ENCODE data around the gene STIM1.

The STIM1 gene

DNA sequence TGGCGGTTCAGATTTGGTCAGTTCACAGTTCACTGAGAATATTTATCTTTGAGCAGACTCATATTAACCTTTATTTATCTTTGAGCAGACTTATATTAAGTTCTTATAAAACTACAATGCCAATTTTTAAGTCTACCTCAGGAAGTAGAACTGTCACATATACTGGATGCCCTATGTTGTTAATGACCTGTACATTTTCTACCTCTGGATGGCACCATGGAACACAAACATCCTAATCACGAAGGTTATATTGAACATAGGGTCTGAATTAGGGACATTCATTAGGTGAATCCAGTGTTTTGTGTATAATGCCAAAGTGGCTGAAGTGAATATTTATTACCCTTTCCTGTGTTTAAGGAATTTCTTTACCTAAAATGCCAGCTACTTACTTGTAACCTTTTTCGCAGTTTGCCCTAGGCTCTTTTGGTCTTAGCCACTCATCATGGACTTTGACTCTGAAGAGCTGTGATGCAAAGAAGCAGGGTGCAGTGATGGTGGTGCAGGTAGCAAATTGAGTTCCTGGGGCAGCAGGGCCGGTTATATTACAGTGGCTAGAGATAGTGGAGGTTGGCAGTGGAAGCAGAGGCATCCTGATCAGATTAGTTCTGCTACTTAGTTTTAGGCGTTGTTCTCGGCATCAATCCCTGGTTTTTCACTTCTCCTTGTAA is 71.8 kb downstream of the STIM1 start:
- Histone ChIP-seq H3K36me3 (no peaks in the 10 kb centered on the region), H3K27ac (no peak overlapping the region), H3K9me3 (no peaks in the 10 kb centered on the region), H3K4me1 (peaks cover 0 to 39% (median 12%) of the 10 kb centered on the region in 4 donors), H3K4me3 (no peak overlapping the region), H3K27me3 (no peaks in the 10 kb centered on the region)
- intact Hi-C loops (cut with DNase I; ENCODE audit: low total_unique reads) = no loop called here
- no peak for DNase-seq
- TF ChIP-seq, protein P1, sequence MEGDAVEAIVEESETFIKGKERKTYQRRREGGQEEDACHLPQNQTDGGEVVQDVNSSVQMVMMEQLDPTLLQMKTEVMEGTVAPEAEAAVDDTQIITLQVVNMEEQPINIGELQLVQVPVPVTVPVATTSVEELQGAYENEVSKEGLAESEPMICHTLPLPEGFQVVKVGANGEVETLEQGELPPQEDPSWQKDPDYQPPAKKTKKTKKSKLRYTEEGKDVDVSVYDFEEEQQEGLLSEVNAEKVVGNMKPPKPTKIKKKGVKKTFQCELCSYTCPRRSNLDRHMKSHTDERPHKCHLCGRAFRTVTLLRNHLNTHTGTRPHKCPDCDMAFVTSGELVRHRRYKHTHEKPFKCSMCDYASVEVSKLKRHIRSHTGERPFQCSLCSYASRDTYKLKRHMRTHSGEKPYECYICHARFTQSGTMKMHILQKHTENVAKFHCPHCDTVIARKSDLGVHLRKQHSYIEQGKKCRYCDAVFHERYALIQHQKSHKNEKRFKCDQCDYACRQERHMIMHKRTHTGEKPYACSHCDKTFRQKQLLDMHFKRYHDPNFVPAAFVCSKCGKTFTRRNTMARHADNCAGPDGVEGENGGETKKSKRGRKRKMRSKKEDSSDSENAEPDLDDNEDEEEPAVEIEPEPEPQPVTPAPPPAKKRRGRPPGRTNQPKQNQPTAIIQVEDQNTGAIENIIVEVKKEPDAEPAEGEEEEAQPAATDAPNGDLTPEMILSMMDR (IDR thresholded peaks at IDR 0.05) = no peak

DNA sequence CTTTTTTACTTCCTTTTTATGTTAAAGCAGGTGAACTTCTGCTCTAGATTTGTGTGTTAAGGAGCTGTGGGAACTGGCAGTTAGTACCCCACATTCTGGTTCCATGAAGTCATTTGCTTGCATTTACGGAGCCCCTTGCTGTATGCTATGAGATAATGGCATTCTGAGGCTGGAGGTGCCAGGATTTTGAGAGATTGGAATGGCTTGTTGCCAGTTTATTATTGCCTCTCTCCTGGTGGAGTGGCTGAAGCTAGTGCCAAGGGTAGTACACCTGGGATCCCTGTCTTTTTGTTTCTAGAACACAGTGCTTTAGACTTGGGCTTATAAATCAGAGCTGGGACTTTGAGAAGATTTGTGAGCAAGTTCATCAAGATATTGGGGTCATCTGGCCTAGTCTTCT is 73.8 kb downstream of the STIM1 start:
- TF ChIP-seq, protein P1 (IDR thresholded peaks at IDR 0.05) = no peak
- no peak overlapping the region for H3K4me3 ChIP-seq
- no peaks in the 10 kb centered on the region for H3K9me3 ChIP-seq
- H3K36me3 ChIP-seq = no peaks in the 10 kb centered on the region
- H3K4me1 ChIP-seq = peaks cover 0 to 39% (median 12%) of the 10 kb centered on the region in 4 donors
- no peak for DNase-seq
- intact Hi-C loops (cut with DNase I; ENCODE audit: low total_unique reads) = no loop called here
- H3K27me3 ChIP-seq = no peaks in the 10 kb centered on the region
- H3K27ac ChIP-seq = no peak overlapping the region

DNA sequence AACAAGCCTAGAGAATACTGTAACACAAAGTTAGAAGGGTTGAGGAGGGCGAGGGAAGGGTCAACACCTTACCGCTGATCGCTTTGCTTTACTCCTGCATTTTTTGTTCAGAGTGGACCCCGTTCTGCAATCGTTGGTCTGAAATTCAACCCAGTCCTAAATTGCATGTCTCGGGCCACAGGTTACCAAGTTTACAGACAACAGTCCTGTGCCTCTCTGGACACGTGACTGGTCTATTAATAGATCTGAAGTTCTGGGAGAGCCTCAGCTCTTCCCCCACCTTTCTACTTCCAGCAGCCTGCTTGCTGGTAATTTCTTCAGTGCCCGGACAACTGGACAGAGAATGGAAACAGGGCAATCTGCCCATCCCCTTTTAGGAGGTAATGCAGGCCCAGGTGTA is 74.2 kb downstream of the STIM1 start:
- Histone ChIP-seq H3K27ac (no peak overlapping the region), H3K4me1 (peaks cover 0 to 43% (median 13%) of the 10 kb centered on the region in 4 donors), H3K9me3 (no peaks in the 10 kb centered on the region), H3K4me3 (no peak overlapping the region), H3K27me3 (no peaks in the 10 kb centered on the region), H3K36me3 (no peaks in the 10 kb centered on the region)
- TF ChIP-seq, protein P1 (IDR thresholded peaks at IDR 0.05) = no peak
- DNase-seq = no peak
- intact Hi-C loops (cut with DNase I; ENCODE audit: low total_unique reads) = no loop called here

DNA sequence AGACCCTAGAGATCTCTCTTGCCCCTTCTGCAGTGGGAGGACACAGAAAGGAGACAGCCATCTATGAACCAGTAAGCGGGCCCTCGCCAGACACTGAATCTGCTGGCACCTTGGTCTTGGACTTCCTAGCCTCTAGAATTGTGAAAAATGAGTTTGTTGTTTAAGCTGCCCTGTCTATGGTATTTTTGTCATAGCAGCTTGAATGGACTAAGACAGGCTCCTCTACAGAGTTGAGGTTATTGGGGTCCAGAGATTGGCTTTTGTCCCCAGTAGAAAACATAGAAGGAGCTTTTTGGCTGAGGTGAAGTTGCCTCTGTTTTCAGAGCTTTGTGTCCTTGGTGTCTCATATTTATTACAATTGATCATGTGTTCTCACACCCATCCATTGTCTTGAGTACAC is 77.2 kb downstream of the STIM1 start:
- H3K4me3 ChIP-seq = no peak overlapping the region
- H3K4me1 ChIP-seq = peaks cover 0 to 51% (median 24%) of the 10 kb centered on the region in 4 donors
- no peaks in the 10 kb centered on the region for H3K27me3 ChIP-seq
- no peak overlapping the region for H3K27ac ChIP-seq
- TF ChIP-seq, protein P1 (IDR thresholded peaks at IDR 0.05) = no peak
- H3K9me3 ChIP-seq = no peaks in the 10 kb centered on the region
- intact Hi-C loops (cut with DNase I; ENCODE audit: low total_unique reads) = no loop called here
- no peak for DNase-seq
- H3K36me3 ChIP-seq = no peaks in the 10 kb centered on the region

DNA sequence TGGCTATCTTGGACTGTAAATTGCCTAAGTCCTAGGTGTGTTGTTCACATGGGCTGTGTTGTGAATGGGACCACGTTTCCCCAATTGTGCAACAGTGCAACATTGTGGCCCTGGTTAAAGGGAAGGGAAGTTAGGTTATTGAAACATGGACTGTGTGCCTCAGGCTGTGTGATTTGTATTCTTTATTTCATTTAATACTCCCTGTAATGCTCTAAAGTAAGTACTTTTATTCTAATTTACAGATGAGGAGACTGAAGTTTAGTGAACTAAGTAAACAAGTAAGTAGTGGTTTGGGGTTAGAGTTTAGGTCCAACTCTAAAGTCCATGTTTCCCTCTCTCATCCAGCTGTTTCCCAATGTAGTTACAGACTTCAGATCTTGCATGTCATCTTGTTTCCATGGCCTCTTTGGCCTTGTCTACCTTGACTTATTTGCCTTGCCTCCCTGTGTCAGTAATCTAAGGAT is 77.7 kb downstream of the STIM1 start:
- no peak for DNase-seq
- TF ChIP-seq, protein P1 (IDR thresholded peaks at IDR 0.05) = no peak
- intact Hi-C loops (cut with DNase I; ENCODE audit: low total_unique reads) = no loop called here
- H3K4me3 ChIP-seq = no peak overlapping the region
- H3K27ac ChIP-seq = no peak overlapping the region
- no peaks in the 10 kb centered on the region for H3K9me3 ChIP-seq
- H3K27me3 ChIP-seq = no peaks in the 10 kb centered on the region
- H3K36me3 ChIP-seq = no peaks in the 10 kb centered on the region
- peaks cover 0 to 51% (median 26%) of the 10 kb centered on the region in 4 donors for H3K4me1 ChIP-seq
